Hepatocyte (in vitro differentiated cells): ENCODE results near the gene TMEM35A. TPM values are rescaled to one million over a fixed set of nuclear protein-coding genes. Genes with fewer than 3 reads are reported as not detected.
A peak's percentile ranks its signal among the peaks of the same experiment; 100 is the strongest.

Experiments used
- DNase-seq: peaks from one replicate; pipeline ENCODE4 v3.0.0-alpha.2; 2016; ENCODE audit warnings: low spot score
- H2AFZ ChIP-seq: fragments of 200-600 bp; sonication (generic); 2 replicates; pipeline ENCODE4 v1.6.0; 2016; ENCODE audit warnings: antibody characterized with exemption, mild to moderate bottlenecking
- H3K27ac ChIP-seq: fragments of 200-600 bp; sonication (generic); 2 replicates; pipeline ENCODE4 v1.5.1; 2016; ENCODE audit warnings: mild to moderate bottlenecking
- H3K27me3 ChIP-seq: fragments of 200-600 bp; sonication (generic); 2 replicates; pipeline ENCODE4 v1.6.1; 2016
- H3K36me3 ChIP-seq: fragments of 200-600 bp; sonication (generic); replicated peaks from 2 replicates; pipeline ENCODE4 v1.5.1; 2016; ENCODE audit warnings: low read depth; ENCODE audit not compliant: insufficient read depth
- H3K4me1 ChIP-seq: fragments of 200-600 bp; sonication (generic); 2 replicates; pipeline ENCODE4 v1.5.1; 2016; ENCODE audit warnings: mild to moderate bottlenecking, moderate library complexity; ENCODE audit not compliant: insufficient read depth
- H3K4me2 ChIP-seq: fragments of 200-600 bp; sonication (generic); 2 replicates; pipeline ENCODE4 v1.6.0; 2016
- H3K4me3 ChIP-seq: fragments of 200-600 bp; sonication (generic); 2 replicates; pipeline ENCODE4 v1.5.1; 2016; ENCODE audit warnings: mild to moderate bottlenecking
- H3K79me2 ChIP-seq: fragments of 200-600 bp; sonication (generic); 2 replicates; pipeline ENCODE4 v1.6.0; 2017; ENCODE audit warnings: mild to moderate bottlenecking
- H3K9me2 ChIP-seq: fragments of 200-600 bp; sonication (generic); replicated peaks from 2 replicates; pipeline ENCODE4 v1.6.0; 2017; ENCODE audit warnings: mild to moderate bottlenecking; ENCODE audit not compliant: insufficient read depth
- H3K9me3 ChIP-seq: fragments of 200-600 bp; sonication (generic); 2 replicates; pipeline ENCODE4 v1.5.1; 2016; ENCODE audit warnings: low read depth, mild to moderate bottlenecking
- H4K20me1 ChIP-seq: fragments of 200-600 bp; sonication (generic); 2 replicates; pipeline ENCODE4 v1.6.0; 2016; ENCODE audit warnings: mild to moderate bottlenecking; ENCODE audit not compliant: insufficient read depth, poor library complexity, severe bottlenecking
- EZH2 ChIP-seq: fragments of 200-600 bp; sonication (generic); IDR thresholded peaks from 2 replicates; pipeline ENCODE4 v1.6.1; 2016; ENCODE audit warnings: antibody characterized with exemption, mild to moderate bottlenecking, borderline replicate concordance
- EZH2phosphoT487 ChIP-seq: fragments of 200-600 bp; sonication (generic); IDR thresholded peaks from one replicate; pipeline ENCODE4 v1.6.1; 2018; ENCODE audit warnings: antibody characterized with exemption, mild to moderate bottlenecking, low read depth, moderate library complexity; ENCODE audit not compliant: unreplicated experiment, severe bottlenecking
- WGBS: methylation state at CpG from one replicate; pipeline ENCODE4 v1.1.6; 2016; ENCODE audit warnings: low lambda C conversion rate; ENCODE audit errors: missing lambda C conversion rate; 5-methylcytosine and 5-hydroxymethylcytosine counted together
- polyA plus RNA-seq: library from polyadenylated mRNA; unstranded; fragments of >200 nt; fragmentation: Nextera tagmentation; extraction: Ambion mirVana; gene quantifications from 2 replicates; pipeline ENCODE4 v1.2.1, GENCODE V29; 2016
- total RNA-seq: library from RNA; depleted of rRNA; stranded (reverse); fragments of >200 nt; gene quantifications from 2 replicates; pipeline ENCODE4 v1.2.3, GENCODE V29; 2014
- TF ChIP-seq, protein P1 (sequence below): fragments of 200-600 bp; sonication (generic); IDR thresholded peaks from 2 replicates; pipeline ENCODE4 v1.5.1; 2016; ENCODE audit warnings: antibody characterized with exemption, mild to moderate bottlenecking; ENCODE audit not compliant: poor library complexity

TMEM35A gene
- total and polyA plus RNA-seq, 2 experiments from 2014 or later: 2.6 to 2.9 TPM

GRCh38 chrX:101091817-101092216, 13.1 kb downstream of the TMEM35A start:
- no peak overlapping the region for H3K4me2 ChIP-seq
- no peak for TF ChIP-seq EZH2phosphoT487
- no peak for TF ChIP-seq EZH2
- TF ChIP-seq, protein P1, sequence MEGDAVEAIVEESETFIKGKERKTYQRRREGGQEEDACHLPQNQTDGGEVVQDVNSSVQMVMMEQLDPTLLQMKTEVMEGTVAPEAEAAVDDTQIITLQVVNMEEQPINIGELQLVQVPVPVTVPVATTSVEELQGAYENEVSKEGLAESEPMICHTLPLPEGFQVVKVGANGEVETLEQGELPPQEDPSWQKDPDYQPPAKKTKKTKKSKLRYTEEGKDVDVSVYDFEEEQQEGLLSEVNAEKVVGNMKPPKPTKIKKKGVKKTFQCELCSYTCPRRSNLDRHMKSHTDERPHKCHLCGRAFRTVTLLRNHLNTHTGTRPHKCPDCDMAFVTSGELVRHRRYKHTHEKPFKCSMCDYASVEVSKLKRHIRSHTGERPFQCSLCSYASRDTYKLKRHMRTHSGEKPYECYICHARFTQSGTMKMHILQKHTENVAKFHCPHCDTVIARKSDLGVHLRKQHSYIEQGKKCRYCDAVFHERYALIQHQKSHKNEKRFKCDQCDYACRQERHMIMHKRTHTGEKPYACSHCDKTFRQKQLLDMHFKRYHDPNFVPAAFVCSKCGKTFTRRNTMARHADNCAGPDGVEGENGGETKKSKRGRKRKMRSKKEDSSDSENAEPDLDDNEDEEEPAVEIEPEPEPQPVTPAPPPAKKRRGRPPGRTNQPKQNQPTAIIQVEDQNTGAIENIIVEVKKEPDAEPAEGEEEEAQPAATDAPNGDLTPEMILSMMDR: no peak
- H3K27me3 ChIP-seq: no peaks in the 10 kb centered on the region
- H3K9me3 ChIP-seq: no peaks in the 10 kb centered on the region
- no peak overlapping the region for H3K4me3 ChIP-seq
- H3K36me3 ChIP-seq: no peaks in the 10 kb centered on the region
- H3K79me2 ChIP-seq: no peaks in the 10 kb centered on the region
- H4K20me1 ChIP-seq: no peaks in the 10 kb centered on the region
- no peak overlapping the region for H3K27ac ChIP-seq
- no peaks in the 10 kb centered on the region for H3K4me1 ChIP-seq
- 68% methylated on average over 1 of the region's 1 CpG for WGBS
- no peak overlapping the region for H2AFZ ChIP-seq
- H3K9me2 ChIP-seq: no peaks in the 10 kb centered on the region
- DNase-seq: no peak

DNA sequence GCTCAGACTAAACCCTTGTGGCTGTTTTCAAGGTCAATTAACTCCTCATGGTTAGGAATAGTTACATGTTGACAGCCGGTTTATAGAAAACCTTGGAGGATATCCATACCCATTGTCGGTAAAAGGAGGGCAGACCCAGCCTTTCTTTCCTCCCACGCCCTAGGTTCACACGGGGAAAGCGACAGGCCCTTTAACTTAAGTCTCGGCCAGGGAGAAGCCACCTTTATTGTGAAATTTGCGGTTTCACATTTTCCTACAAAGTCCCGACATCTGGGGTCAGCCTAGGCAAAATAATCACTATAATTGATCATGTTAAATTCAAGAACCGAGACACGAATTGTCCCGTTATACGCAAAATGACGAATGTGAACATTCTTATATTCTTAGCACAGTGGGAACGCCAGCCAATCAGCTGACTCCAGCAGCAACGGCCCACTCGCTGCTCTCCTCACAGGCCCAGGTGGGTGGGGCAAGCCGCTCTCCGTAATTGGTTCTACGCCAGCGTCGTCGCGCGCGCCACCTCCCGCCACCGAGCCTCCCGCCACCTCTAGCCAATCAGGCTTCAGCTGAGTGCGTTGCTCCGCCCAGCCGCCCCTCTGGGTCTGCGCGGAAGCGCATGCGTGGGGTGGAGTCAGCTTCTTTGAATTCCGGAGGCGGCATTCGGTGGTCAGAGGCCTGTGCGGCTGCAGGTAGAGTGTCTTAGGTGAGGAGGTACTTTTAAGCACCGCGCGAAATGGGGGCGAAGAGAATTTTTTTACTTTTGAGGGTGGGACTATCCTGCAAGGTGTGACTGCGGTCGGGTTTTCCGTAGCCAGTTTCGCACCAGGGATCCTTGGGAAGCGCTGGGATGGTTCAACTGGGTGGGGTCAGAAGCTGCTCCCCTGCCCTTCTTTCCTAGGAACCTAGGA, 19.1 kb downstream of the TMEM35A start, which contains the start of gene CENPI:
CENPI (plus strand) TSS at position 659 of the 908 bp plus-strand sequence. CDS start 2,867 bp downstream, outside the sequence.
- WGBS: 51% methylated on average over 48 of the region's 48 CpGs
- peak within 1 kb of the TSS; percentile 11 for H3K4me3 ChIP-seq
- DNase-seq: peak; percentile 93

DNA sequence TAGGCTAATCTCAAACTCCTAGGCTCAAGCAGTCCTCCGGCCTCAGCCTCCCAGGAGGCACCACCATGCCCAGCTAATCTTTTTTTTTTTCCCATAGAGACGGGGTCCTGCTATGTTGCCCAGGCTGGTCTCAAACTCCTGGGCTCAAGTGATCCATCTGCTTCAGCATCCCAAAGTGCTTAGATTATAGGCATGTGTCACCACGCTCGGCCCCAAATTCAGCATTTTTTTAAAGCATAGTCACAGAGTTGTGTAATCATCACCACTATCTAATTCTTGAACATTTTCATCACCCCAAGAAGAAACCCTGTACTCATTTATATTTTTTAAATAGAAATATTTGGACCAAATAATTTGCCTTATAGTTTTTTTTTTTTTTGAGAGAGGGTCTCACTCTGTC, 29.6 kb downstream of the TMEM35A start:
- no peaks in the 10 kb centered on the region for H4K20me1 ChIP-seq
- no peak for DNase-seq
- 93% methylated on average over 4 of the region's 4 CpGs for WGBS
- H3K9me3 ChIP-seq: no peaks in the 10 kb centered on the region
- no peaks in the 10 kb centered on the region for H3K4me1 ChIP-seq
- no peak overlapping the region for H3K4me2 ChIP-seq
- TF ChIP-seq EZH2phosphoT487: no peak
- no peak for TF ChIP-seq EZH2
- TF ChIP-seq, protein P1: no peak
- no peaks in the 10 kb centered on the region for H3K36me3 ChIP-seq
- H3K27ac ChIP-seq: no peak overlapping the region
- no peak overlapping the region for H2AFZ ChIP-seq
- no peaks in the 10 kb centered on the region for H3K79me2 ChIP-seq
- no peaks in the 10 kb centered on the region for H3K9me2 ChIP-seq
- no peak overlapping the region for H3K4me3 ChIP-seq
- H3K27me3 ChIP-seq: no peaks in the 10 kb centered on the region

More for the DNA sequence above, 19.1 kb downstream of the TMEM35A start, which contains the start of gene CENPI:
- Histone ChIP-seq H3K79me2 (no peaks in the 10 kb centered on the region), H3K36me3 (no peaks in the 10 kb centered on the region), H3K4me2 (peak within 1 kb of the TSS; percentile 71), H2AFZ (peak within 1 kb of the TSS; percentile 50), H3K27me3 (no peaks in the 10 kb centered on the region), H3K9me3 (no peaks in the 10 kb centered on the region), H3K4me1 (no peaks in the 10 kb centered on the region), H3K9me2 (no peaks in the 10 kb centered on the region), H3K27ac (peak within 1 kb of the TSS; percentile 71), H4K20me1 (no peaks in the 10 kb centered on the region)
- TF ChIP-seq EZH2 (no peak), EZH2phosphoT487 (no peak)
- TF ChIP-seq, protein P1: no peak
